GM21576 (cell line): ENCODE data around the gene PPM1B.
"Not testable (repeated sequence)": the region's sequence is repeated elsewhere in the genome, so short reads cannot be mapped to it uniquely, and the experiment has no call there.

Source experiments
- ATAC-seq: cut with Tn5 transposase; IDR thresholded peaks from one replicate; pipeline ENCODE4 v1.9.1; 2021; ENCODE audit warnings: mild to moderate bottlenecking, moderate library complexity; ENCODE audit not compliant: unreplicated experiment

The PPM1B gene

GRCh38 chr2:44195714-44196113 is 27.0 kb downstream of the PPM1B start:
- ATAC-seq: no peak

- no peak for ATAC-seq
Observed at GRCh38 chr2:44197816-44198215, 29.1 kb downstream of the PPM1B start.

GRCh38 chr2:44200011-44200410 is 31.3 kb downstream of the PPM1B start:
- no peak for ATAC-seq

- ATAC-seq: no peak
Observed at GRCh38 chr2:44200759-44201158, 32.1 kb downstream of the PPM1B start.

- no peak for ATAC-seq
Observed at GRCh38 chr2:44201648-44202165, 33.0 kb downstream of the PPM1B start.

GRCh38 chr2:44203542-44203941 is 34.9 kb downstream of the PPM1B start:
- ATAC-seq: no peak

GRCh38 chr2:44205169-44205568 is 36.5 kb downstream of the PPM1B start:
- ATAC-seq: no peak

GRCh38 chr2:44207102-44207501 is 38.4 kb downstream of the PPM1B start:
- ATAC-seq: no peak

- ATAC-seq: not testable (repeated sequence)
Observed at GRCh38 chr2:44207648-44208047, 39.0 kb downstream of the PPM1B start.

GRCh38 chr2:44210362-44210761 is 41.7 kb downstream of the PPM1B start:
- no peak for ATAC-seq

- no peak for ATAC-seq
Observed at GRCh38 chr2:44211183-44211582, 42.5 kb downstream of the PPM1B start.

GRCh38 chr2:44212302-44212701 is 43.6 kb downstream of the PPM1B start:
- no peak for ATAC-seq

- no peak for ATAC-seq
Observed at GRCh38 chr2:44215827-44216226, 47.2 kb downstream of the PPM1B start.

GRCh38 chr2:44218771-44219170 is 50.1 kb downstream of the PPM1B start:
- ATAC-seq: no peak

- no peak for ATAC-seq
Observed at GRCh38 chr2:44226753-44227152, 58.1 kb downstream of the PPM1B start.

- no peak for ATAC-seq
Observed at GRCh38 chr2:44230378-44230777, 61.7 kb downstream of the PPM1B start.

GRCh38 chr2:44233450-44234128 is 64.9 kb downstream of the PPM1B start:
- no peak for ATAC-seq

GRCh38 chr2:44237221-44237620 is 68.5 kb downstream of the PPM1B start:
- peak; percentile 58 for ATAC-seq

GRCh38 chr2:44242904-44243303 is 74.2 kb downstream of the PPM1B start:
- no peak for ATAC-seq

GRCh38 chr2:44244135-44244871 is 75.6 kb downstream of the PPM1B start:
- ATAC-seq: no peak

GRCh38 chr2:44245083-44245861 is 76.6 kb downstream of the PPM1B start:
- no peak for ATAC-seq

- ATAC-seq: no peak
Observed at GRCh38 chr2:44246436-44246835, 77.8 kb downstream of the PPM1B start.
